Measurements from ENCODE around the gene FLII.

DNA sequence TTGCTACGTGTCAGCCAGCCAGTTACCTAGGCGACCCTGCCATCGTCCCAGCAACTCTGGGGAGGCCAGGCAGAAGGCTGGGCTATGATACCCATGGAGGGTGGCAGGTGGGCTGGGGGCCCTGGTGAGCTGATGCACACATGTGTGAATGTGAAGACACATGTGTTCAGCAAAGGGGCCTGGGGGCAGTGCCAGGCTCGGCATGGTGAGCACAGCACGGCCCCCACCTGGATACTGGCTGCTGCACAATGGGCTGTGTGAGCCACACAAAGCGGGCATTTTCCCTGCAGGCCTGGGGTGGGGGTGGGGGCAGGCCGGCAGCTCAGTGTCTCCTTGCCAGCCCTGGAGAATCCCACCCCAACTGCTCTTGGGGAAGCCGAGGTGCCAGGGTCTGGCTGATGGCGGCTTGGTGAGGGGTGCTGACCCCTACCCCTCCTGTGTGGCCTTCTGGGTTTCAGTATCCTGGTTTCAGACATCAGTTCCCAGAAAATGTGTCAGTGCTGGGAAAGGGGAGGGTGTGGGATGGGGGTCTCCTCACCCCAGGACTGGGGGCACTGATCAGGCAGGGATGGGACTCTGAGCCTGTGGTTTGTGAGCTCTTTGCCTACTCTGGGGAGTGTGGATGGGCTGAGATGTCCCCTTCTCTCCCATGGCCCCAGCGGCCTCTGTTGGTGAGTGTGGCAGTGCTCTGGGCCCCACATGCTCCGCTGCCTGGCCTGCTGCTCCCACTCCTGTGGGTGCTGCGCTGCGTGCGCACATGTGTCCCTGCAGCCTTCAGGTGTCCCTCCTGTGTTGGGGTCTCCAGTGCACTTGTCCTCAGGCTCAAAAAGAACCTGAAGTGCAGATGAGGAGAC, 28.0 kb downstream of the FLII start:
- TF ChIP-seq GATA3 (IDR thresholded peaks at IDR 0.05; ENCODE audit: low read depth, low read length) (no peak), GATA2 (IDR thresholded peaks at IDR 0.05; ENCODE audit: low read depth, low read length) (no peak)
